PC-3 (cell line): ENCODE data around the gene SCN8A.

Source experiments
- EZH2 ChIP-seq: fragments of 300-600 bp; sonication (generic); IDR thresholded peaks from one replicate; pipeline ENCODE4 v1.6.1; 2017; ENCODE audit warnings: antibody characterized with exemption, mild to moderate bottlenecking, low read length; ENCODE audit not compliant: unreplicated experiment
- EZH2phosphoT487 ChIP-seq: fragments of 300-600 bp; sonication (generic); IDR thresholded peaks from 2 replicates; pipeline ENCODE4 v1.6.1; 2018; ENCODE audit warnings: mild to moderate bottlenecking, antibody characterized with exemption, low read length, borderline replicate concordance
- TF ChIP-seq, protein P1 (sequence below): fragments of 300-600 bp; sonication (generic); conservative IDR thresholded peaks from 2 replicates; pipeline ENCODE4 v1.5.1; 2017; ENCODE audit warnings: antibody characterized with exemption, low read depth, mild to moderate bottlenecking, low read length

DNA sequence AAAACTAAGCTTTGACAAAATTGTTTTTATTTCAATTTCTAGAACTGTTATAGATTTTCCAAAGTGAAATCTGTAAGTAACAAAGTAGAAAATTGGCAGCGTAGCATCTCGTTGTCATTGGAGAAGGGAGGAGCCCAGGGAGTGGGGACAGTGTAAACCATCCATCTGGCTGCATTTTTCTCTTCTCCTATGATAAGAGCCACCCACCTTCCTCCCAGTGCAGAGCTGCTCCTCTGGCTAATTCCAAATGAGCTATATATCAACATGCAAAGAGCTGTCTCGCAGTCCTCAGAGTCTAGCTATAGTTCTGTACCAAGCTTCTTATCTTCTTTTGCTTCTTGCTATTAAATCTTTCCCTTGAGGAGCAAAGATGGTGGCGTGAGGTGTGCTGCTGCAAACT is 56.6 kb downstream of the SCN8A start:
- TF ChIP-seq, protein P1, sequence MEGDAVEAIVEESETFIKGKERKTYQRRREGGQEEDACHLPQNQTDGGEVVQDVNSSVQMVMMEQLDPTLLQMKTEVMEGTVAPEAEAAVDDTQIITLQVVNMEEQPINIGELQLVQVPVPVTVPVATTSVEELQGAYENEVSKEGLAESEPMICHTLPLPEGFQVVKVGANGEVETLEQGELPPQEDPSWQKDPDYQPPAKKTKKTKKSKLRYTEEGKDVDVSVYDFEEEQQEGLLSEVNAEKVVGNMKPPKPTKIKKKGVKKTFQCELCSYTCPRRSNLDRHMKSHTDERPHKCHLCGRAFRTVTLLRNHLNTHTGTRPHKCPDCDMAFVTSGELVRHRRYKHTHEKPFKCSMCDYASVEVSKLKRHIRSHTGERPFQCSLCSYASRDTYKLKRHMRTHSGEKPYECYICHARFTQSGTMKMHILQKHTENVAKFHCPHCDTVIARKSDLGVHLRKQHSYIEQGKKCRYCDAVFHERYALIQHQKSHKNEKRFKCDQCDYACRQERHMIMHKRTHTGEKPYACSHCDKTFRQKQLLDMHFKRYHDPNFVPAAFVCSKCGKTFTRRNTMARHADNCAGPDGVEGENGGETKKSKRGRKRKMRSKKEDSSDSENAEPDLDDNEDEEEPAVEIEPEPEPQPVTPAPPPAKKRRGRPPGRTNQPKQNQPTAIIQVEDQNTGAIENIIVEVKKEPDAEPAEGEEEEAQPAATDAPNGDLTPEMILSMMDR = no peak
- TF ChIP-seq EZH2 (no peak), EZH2phosphoT487 (no peak)
